CD14-positive monocyte (primary cell): ENCODE measurements around the gene LAMP1. TPM values are rescaled to one million over a fixed set of nuclear protein-coding genes. Genes with fewer than 3 reads are reported as not detected.

ENCODE experiments used
- DNase-seq, 3 donors: peaks; one replicate each; pipeline ENCODE4 v3.0.0-alpha.2; 2011 to 2022
- H2AFZ ChIP-seq: 2 replicates; pipeline ENCODE4 v1.6.0; 2012; ENCODE audit warnings: mild to moderate bottlenecking, low read depth, low read length, inconsistent platforms; ENCODE audit not compliant: insufficient read depth, poor library complexity, severe bottlenecking
- H3K27ac ChIP-seq, 2 donors: 1 replicate in 1 of 2; 2 replicates in 1 of 2; pipeline ENCODE4 v1.5.1; 2012 to 2013; ENCODE audit warnings: low read length in 2 of 2, control low read depth in 1 of 2, inconsistent platforms in 1 of 2, low read depth in 1 of 2, mild to moderate bottlenecking in 1 of 2
- H3K27me3 ChIP-seq, 2 donors: one replicate each; pipeline versions ENCODE4 v1.6.0 to v1.6.1; 2011 to 2013; ENCODE audit warnings: low read length in 2 of 2; ENCODE audit not compliant: control insufficient read depth in 2 of 2, insufficient read depth in 2 of 2
- H3K36me3 ChIP-seq, 2 donors: replicated peaks in 1 of 2; 1 replicate in 1 of 2; 2 replicates in 1 of 2; pipeline versions ENCODE4 v1.5.1 to v1.6.1; 2012 to 2013; ENCODE audit warnings: low read length in 2 of 2, control low read depth in 1 of 2, inconsistent platforms in 1 of 2, mild to moderate bottlenecking in 1 of 2; ENCODE audit not compliant: insufficient read depth in 2 of 2, control insufficient read depth in 1 of 2
- H3K4me1 ChIP-seq, 2 donors: 1 replicate in 1 of 2; 2 replicates in 1 of 2; pipeline versions ENCODE4 v1.5.1 to v1.6.1; 2012 to 2013; ENCODE audit warnings: low read length in 2 of 2, control low read depth in 1 of 2, inconsistent platforms in 1 of 2, mild to moderate bottlenecking in 1 of 2, moderate library complexity in 1 of 2; ENCODE audit not compliant: insufficient read depth in 2 of 2, control insufficient read depth in 1 of 2
- H3K4me2 ChIP-seq: replicated peaks from 2 replicates; pipeline ENCODE3; 2012; ENCODE audit warnings: low read length, moderate library complexity, mild to moderate bottlenecking; ENCODE audit not compliant: poor library complexity, severe bottlenecking; ENCODE audit errors: extremely low read depth
- H3K4me3 ChIP-seq, 3 experiments: fragments of 200-600 bp in 1 of 3; sonication (generic) in 1 of 3; replicated peaks in 1 of 3; 1 replicate in 2 of 3; 2 replicates in 1 of 3; pipeline ENCODE4 v1.5.1; 2011 to 2013; ENCODE audit warnings: low read length in 3 of 3, mild to moderate bottlenecking in 3 of 3, control low read depth in 2 of 3, low read depth in 2 of 3, inconsistent platforms in 1 of 3, moderate library complexity in 1 of 3
- H3K79me2 ChIP-seq: 2 replicates; pipeline ENCODE4 v1.6.0; 2012; ENCODE audit warnings: mild to moderate bottlenecking, control low read depth, inconsistent platforms, low read length, moderate library complexity; ENCODE audit not compliant: insufficient read depth
- H3K9ac ChIP-seq: 2 replicates; pipeline ENCODE4 v1.6.0; 2017; ENCODE audit warnings: low read length, mild to moderate bottlenecking; ENCODE audit not compliant: insufficient read depth, poor library complexity, severe bottlenecking
- H3K9me3 ChIP-seq, 2 donors: replicated peaks in 1 of 2; 1 replicate in 1 of 2; 2 replicates in 1 of 2; pipeline versions ENCODE4 v1.5.1 to v1.6.1; 2012 to 2013; ENCODE audit warnings: low read length in 2 of 2, control low read depth in 1 of 2; ENCODE audit not compliant: control insufficient read depth in 1 of 2, insufficient read depth in 1 of 2
- H4K20me1 ChIP-seq: 2 replicates; pipeline ENCODE4 v1.6.0; 2012; ENCODE audit warnings: mild to moderate bottlenecking, low read length, control low read depth, moderate library complexity; ENCODE audit not compliant: insufficient read depth
- H3K27ac Mint-ChIP-seq, 7 donors: one replicate each; pipeline ENCODE4 v1.8.0; 2020; ENCODE audit warnings: mild to moderate bottlenecking in 7 of 7, mixed read lengths in 7 of 7, moderate library complexity in 6 of 7, inconsistent platforms in 2 of 7
- H3K27me3 Mint-ChIP-seq, 3 donors: one replicate each; pipeline ENCODE4 v1.8.0; 2021 to 2022; ENCODE audit warnings: low read depth in 3 of 3, mild to moderate bottlenecking in 3 of 3, mixed read lengths in 3 of 3, moderate library complexity in 3 of 3, inconsistent platforms in 1 of 3
- H3K36me3 Mint-ChIP-seq, 2 donors: one replicate each; pipeline ENCODE4 v1.8.0; 2020; ENCODE audit warnings: mixed read lengths in 2 of 2, inconsistent platforms in 1 of 2, mild to moderate bottlenecking in 1 of 2
- H3K4me1 Mint-ChIP-seq: one replicate; pipeline ENCODE4 v1.8.0; 2020; ENCODE audit warnings: mild to moderate bottlenecking, mixed read lengths
- H3K4me3 Mint-ChIP-seq, 2 donors: one replicate each; pipeline ENCODE4 v1.8.0; 2020; ENCODE audit warnings: mild to moderate bottlenecking in 2 of 2, mixed read lengths in 2 of 2, moderate library complexity in 1 of 2
- H3K9me3 Mint-ChIP-seq, 7 donors: one replicate each; pipeline ENCODE4 v1.8.0; 2020 to 2022; ENCODE audit warnings: mixed read lengths in 7 of 7, mild to moderate bottlenecking in 6 of 7, moderate library complexity in 6 of 7, inconsistent platforms in 2 of 7
- WGBS: methylation state at CpG from one replicate; pipeline ENCODE4 v1.1.5; 2013; ENCODE audit warnings: missing lambda C conversion rate; ENCODE audit not compliant: insufficient coverage; 5-methylcytosine and 5-hydroxymethylcytosine counted together
- intact Hi-C, 2 donors: fragments of 100-400 bp; cut with micrococcal nuclease; formaldehyde crosslinking; loops; one replicate each; pipeline versions ENCODE4 v1.15.0 to v1.15.1; 2023
- polyA plus RNA-seq, 3 donors: library from polyadenylated mRNA; depleted of rRNA in 1 of 3; unstranded in 2 of 3; stranded (reverse) in 1 of 3; fragments of 300-500 nt in 2 of 3; fragments of >200 nt in 1 of 3; fragmentation: Illumina TruSeq in 2 of 3; gene quantifications; 1 replicate in 2 of 3; 2 replicates in 1 of 3; pipeline ENCODE4 v1.2.3, GENCODE V29; 2012 to 2021
- TF ChIP-seq, protein P1 (sequence below): fragments of 200-600 bp; IDR thresholded peaks from one replicate; pipeline ENCODE4 v1.8.0; 2022; ENCODE audit warnings: antibody characterized with exemption, mild to moderate bottlenecking

The LAMP1 gene
- polyA plus RNA-seq, 3 donors = 22.0 to 122 (median 24.5) TPM

DNA sequence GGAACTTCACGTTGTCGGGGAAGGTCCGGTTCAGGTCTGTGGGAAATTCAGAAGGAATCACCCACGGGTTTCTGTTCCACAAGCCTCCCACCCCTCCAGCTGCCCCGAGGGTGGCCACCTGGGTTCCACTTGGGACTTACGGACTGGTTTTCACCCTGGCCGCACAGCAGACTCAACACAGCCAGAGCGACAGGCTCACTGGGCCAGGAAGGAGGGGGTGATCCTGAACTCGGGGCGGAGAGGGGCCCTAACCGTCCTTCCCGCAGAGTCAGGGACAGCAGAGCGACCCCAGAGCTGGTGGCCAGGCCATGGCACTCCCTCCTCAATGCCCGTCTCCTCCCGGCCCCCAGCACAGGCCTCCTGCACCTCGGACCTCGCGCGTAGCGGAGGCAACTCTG lies 53.9 kb downstream of the LAMP1 start:
- H3K4me3 ChIP-seq = no peak overlapping the region
- no peaks in the 10 kb centered on the region for H3K36me3 Mint-ChIP-seq
- DNase-seq = no peak
- H3K4me2 ChIP-seq = no peak overlapping the region
- no peak overlapping the region for H2AFZ ChIP-seq
- TF ChIP-seq, protein P1, sequence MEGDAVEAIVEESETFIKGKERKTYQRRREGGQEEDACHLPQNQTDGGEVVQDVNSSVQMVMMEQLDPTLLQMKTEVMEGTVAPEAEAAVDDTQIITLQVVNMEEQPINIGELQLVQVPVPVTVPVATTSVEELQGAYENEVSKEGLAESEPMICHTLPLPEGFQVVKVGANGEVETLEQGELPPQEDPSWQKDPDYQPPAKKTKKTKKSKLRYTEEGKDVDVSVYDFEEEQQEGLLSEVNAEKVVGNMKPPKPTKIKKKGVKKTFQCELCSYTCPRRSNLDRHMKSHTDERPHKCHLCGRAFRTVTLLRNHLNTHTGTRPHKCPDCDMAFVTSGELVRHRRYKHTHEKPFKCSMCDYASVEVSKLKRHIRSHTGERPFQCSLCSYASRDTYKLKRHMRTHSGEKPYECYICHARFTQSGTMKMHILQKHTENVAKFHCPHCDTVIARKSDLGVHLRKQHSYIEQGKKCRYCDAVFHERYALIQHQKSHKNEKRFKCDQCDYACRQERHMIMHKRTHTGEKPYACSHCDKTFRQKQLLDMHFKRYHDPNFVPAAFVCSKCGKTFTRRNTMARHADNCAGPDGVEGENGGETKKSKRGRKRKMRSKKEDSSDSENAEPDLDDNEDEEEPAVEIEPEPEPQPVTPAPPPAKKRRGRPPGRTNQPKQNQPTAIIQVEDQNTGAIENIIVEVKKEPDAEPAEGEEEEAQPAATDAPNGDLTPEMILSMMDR = no peak
- H3K4me1 ChIP-seq = no peaks in the 10 kb centered on the region
- peaks cover 12 to 19% of the 10 kb centered on the region in 2 donors for H3K9me3 ChIP-seq
- intact Hi-C loops = no loop called here
- no peak overlapping the region for H3K27ac ChIP-seq
- H3K9me3 Mint-ChIP-seq = peaks cover 11 to 30% (median 19%) of the 10 kb centered on the region in 7 donors
- H3K27ac Mint-ChIP-seq = no peak overlapping the region
- no peaks in the 10 kb centered on the region for H3K36me3 ChIP-seq
- no peaks in the 10 kb centered on the region for H3K27me3 ChIP-seq
- H3K9ac ChIP-seq = no peak overlapping the region
- H3K4me3 Mint-ChIP-seq = no peak overlapping the region
- WGBS = 97% methylated on average over 13 of the region's 20 CpGs
- H4K20me1 ChIP-seq = no peaks in the 10 kb centered on the region
- peaks cover 3 to 9% (median 6%) of the 10 kb centered on the region in 3 donors for H3K27me3 Mint-ChIP-seq
- no peaks in the 10 kb centered on the region for H3K79me2 ChIP-seq
- H3K4me1 Mint-ChIP-seq = no peaks in the 10 kb centered on the region

DNA sequence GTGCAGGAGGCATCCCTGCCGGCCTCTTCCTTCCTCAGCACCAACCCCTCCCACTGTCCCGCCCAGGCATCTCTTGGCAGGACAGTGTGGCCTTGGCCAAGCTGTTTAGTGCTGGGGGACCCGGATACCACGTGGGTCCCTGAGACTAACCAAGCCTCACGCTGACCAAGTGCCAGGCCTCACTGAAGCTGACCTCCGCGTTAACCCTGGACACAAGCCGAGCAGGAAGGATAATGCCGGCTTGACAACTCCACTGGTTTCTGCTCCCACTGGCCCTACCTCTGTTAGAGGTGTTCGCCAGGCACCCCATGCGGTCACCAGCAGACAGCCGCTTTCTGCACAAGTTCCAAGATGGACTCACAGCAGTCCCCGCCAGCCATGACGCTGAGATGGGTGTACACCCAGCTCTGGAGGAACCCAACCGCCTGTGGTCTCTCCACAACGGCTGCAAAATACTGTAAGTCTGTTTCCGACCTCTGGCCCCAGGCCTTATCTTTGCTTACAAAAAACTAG lies 54.5 kb downstream of the LAMP1 start:
- peaks cover 11 to 27% (median 17%) of the 10 kb centered on the region in 7 donors for H3K9me3 Mint-ChIP-seq
- intact Hi-C loops = no loop called here

More for the DNA sequence above, 54.5 kb downstream of the LAMP1 start:
- H3K4me1 ChIP-seq = no peaks in the 10 kb centered on the region
- H3K27ac ChIP-seq = no peak overlapping the region
- Mint-ChIP-seq H3K4me3 (no peak overlapping the region), H3K36me3 (no peaks in the 10 kb centered on the region), H3K4me1 (no peaks in the 10 kb centered on the region), H3K27me3 (peaks cover 3 to 11% (median 8%) of the 10 kb centered on the region in 3 donors), H3K27ac (no peak overlapping the region)
- H4K20me1 ChIP-seq = no peaks in the 10 kb centered on the region
- H3K79me2 ChIP-seq = no peaks in the 10 kb centered on the region
- no peaks in the 10 kb centered on the region for H3K27me3 ChIP-seq
- H3K4me3 ChIP-seq = no peak overlapping the region
- H3K9ac ChIP-seq = no peak overlapping the region
- WGBS = 91% methylated on average over 15 of the region's 17 CpGs
- no peaks in the 10 kb centered on the region for H3K36me3 ChIP-seq
- TF ChIP-seq, protein P1 = no peak
- peaks cover 12 to 15% of the 10 kb centered on the region in 2 donors for H3K9me3 ChIP-seq
- no peak overlapping the region for H2AFZ ChIP-seq
- H3K4me2 ChIP-seq = no peak overlapping the region
- no peak for DNase-seq
